Peyer's patch (tissue), 4 donors: ENCODE results near the gene ACAT2. TPM values are rescaled to one million over a fixed set of nuclear protein-coding genes. Genes with fewer than 3 reads are reported as not detected.
"Not testable (repeated sequence)": the region's sequence is repeated elsewhere in the genome, so short reads cannot be mapped to it uniquely, and the experiment has no call there.

Experiments used
- DNase-seq, 3 donors: peaks; one replicate each; pipeline ENCODE4 v3.0.0-alpha.2; 2017 to 2019
- H3K27ac ChIP-seq, 4 donors: fragments of 200-600 bp; sonication (generic); one replicate each; pipeline ENCODE4 v1.5.1; 2016 to 2019
- H3K27me3 ChIP-seq, 2 donors: fragments of 200-600 bp; sonication (generic); one replicate each; pipeline ENCODE4 v1.5.1; 2019
- H3K36me3 ChIP-seq, 3 donors: fragments of 200-600 bp; sonication (generic); one replicate each; pipeline ENCODE4 v1.5.1; 2016 to 2019
- H3K4me1 ChIP-seq, 4 donors: fragments of 200-600 bp; sonication (generic); one replicate each; pipeline ENCODE4 v1.5.1; 2016 to 2019
- H3K4me3 ChIP-seq, 4 donors: fragments of 200-600 bp; sonication (generic); 1 replicate in 3 of 4; 2 replicates in 1 of 4; pipeline ENCODE4 v1.5.1; 2016 to 2019; ENCODE audit warnings: mild to moderate bottlenecking in 1 of 4
- H3K9me3 ChIP-seq, 4 donors: fragments of 200-600 bp; sonication (generic); one replicate each; pipeline ENCODE4 v1.5.1; 2016 to 2019; ENCODE audit warnings: mild to moderate bottlenecking in 1 of 4
- POLR2A ChIP-seq, 2 donors: fragments of 450-650 bp; IDR thresholded peaks; one replicate each; pipeline ENCODE4 v1.5.1; 2017; ENCODE audit warnings: antibody characterized with exemption in 2 of 2, mild to moderate bottlenecking in 2 of 2, moderate library complexity in 2 of 2
- total RNA-seq, 4 donors: library from RNA; depleted of rRNA; stranded (reverse); fragments of >200 nt; gene quantifications; one replicate each; pipeline ENCODE4 v1.1.0, GENCODE V29; 2016
- TF ChIP-seq, protein P1 (sequence below), 6 experiments: fragments of 450-650 bp in 4 of 6; fragments of 200-600 bp in 2 of 6; sonication (generic) in 1 of 6; IDR thresholded peaks; one replicate each; pipeline ENCODE4 v1.5.1; 2017 to 2019; ENCODE audit warnings: antibody characterized with exemption in 6 of 6, mild to moderate bottlenecking in 3 of 6, moderate library complexity in 1 of 6

ACAT2 gene
- total RNA-seq, 4 donors from 2014 or later: 6.6 to 22.2 (median 16.5) TPM

DNA sequence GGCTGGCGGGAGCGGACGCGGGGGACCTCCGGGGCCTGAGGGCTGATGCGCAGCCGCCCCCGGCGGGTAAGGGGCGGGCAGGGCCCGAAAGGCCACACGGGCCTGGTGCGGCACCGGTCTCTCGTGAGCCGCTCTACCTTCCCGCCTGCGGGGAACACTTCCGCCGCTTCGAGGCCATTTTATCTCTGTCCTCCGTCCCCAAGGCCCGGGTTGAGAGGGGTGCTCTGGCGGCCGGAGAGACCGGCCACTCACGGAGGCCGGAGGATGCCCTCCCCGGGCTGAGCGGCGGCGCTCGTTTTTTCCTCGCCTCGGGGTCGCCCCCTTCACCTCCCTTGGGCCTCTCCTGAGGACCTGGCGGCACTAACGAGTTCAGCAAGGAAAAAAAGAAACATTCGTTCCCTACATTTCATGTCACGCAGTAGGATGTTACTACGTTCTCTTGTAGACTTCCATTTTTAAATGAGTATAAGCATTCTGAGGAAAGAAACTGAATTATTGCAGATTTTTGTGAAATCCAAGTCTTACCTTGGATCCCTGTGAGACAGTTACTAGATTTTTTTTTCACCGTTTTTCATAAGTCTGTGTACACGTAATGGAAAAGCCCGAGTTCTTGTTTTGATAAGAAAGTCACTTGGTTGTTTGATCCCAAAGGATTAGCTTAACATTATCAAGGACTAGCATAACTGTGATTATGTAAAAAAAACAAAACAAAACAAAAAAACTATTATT lies 34.0 kb upstream of the ACAT2 start:
- H3K4me3 ChIP-seq: peak overlapping the region; percentile 82 to 97 (median 92)
- peaks cover 0 to 27% (median 12%) of the 10 kb centered on the region in 4 donors for H3K4me1 ChIP-seq
- DNase-seq: no peak

GRCh38 chr6:159728531-159728964 lies 33.3 kb upstream of the ACAT2 start:
- peak overlapping the region; percentile 96 to 100 (median 98) for H3K27ac ChIP-seq
- no peak for TF ChIP-seq POLR2A (IDR thresholded peaks at IDR 0.05)
- TF ChIP-seq, protein P1, sequence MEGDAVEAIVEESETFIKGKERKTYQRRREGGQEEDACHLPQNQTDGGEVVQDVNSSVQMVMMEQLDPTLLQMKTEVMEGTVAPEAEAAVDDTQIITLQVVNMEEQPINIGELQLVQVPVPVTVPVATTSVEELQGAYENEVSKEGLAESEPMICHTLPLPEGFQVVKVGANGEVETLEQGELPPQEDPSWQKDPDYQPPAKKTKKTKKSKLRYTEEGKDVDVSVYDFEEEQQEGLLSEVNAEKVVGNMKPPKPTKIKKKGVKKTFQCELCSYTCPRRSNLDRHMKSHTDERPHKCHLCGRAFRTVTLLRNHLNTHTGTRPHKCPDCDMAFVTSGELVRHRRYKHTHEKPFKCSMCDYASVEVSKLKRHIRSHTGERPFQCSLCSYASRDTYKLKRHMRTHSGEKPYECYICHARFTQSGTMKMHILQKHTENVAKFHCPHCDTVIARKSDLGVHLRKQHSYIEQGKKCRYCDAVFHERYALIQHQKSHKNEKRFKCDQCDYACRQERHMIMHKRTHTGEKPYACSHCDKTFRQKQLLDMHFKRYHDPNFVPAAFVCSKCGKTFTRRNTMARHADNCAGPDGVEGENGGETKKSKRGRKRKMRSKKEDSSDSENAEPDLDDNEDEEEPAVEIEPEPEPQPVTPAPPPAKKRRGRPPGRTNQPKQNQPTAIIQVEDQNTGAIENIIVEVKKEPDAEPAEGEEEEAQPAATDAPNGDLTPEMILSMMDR (IDR thresholded peaks at IDR 0.05): no peak
- no peak for DNase-seq
- H3K4me3 ChIP-seq: peak overlapping the region; percentile 82 to 97 (median 92)
- H3K4me1 ChIP-seq: peaks cover 0 to 29% (median 12%) of the 10 kb centered on the region in 4 donors
- no peaks in the 10 kb centered on the region for H3K9me3 ChIP-seq
- no peaks in the 10 kb centered on the region for H3K36me3 ChIP-seq
- no peaks in the 10 kb centered on the region for H3K27me3 ChIP-seq

More for the DNA sequence above, 34.0 kb upstream of the ACAT2 start:
- Histone ChIP-seq H3K36me3 (no peaks in the 10 kb centered on the region), H3K27me3 (no peaks in the 10 kb centered on the region), H3K27ac (peak overlapping the region; percentile 96 to 100 (median 98)), H3K9me3 (no peaks in the 10 kb centered on the region)
- TF ChIP-seq POLR2A (IDR thresholded peaks at IDR 0.05): no peak
- TF ChIP-seq, protein P1 (IDR thresholded peaks at IDR 0.05): no peak

DNA sequence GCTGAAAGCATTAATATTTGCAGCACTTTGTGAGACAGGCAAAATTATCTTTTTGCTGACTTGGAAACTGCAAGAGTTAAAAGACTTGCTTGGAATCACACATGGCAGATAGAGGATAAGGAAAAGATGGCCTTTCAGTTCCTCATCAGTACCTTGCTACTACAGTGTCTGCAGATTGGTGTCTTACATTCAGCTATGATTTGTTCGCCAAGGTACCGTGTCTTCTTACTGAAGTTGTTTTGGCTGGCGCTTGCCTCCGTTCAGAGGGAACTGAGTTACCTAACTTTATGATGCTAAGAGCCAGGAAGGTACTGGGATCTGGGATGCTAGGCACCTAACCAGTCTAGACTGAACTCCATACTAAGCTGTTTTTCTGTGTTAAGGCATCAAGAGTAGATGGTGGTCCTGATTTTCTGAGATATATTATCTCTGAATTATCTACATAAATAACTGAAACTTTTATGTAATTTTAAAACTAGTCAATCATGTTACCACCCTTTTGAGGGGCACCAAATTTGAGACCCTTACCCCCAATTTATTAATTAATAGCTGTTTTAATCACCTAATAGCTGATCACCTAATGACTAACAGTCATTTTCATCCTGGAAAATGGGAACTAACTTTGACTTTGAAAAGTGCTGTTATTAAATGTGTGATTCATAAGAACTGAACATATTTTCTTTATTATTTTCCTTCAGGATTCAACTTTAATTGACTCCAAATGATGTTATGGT lies 32.1 kb upstream of the ACAT2 start:
- DNase-seq: no peak
- peak overlapping the region in 3 of 4 donors; percentile 9 to 97 (median 82) for H3K4me3 ChIP-seq
- H3K27ac ChIP-seq: peak overlapping the region in 1 of 4 donors; percentile 38
- no peaks in the 10 kb centered on the region for H3K36me3 ChIP-seq
- TF ChIP-seq POLR2A (IDR thresholded peaks at IDR 0.05): no peak
- TF ChIP-seq, protein P1 (IDR thresholded peaks at IDR 0.05): no peak
- peaks cover 0 to 32% (median 12%) of the 10 kb centered on the region in 4 donors for H3K4me1 ChIP-seq
- H3K9me3 ChIP-seq: no peaks in the 10 kb centered on the region
- H3K27me3 ChIP-seq: no peaks in the 10 kb centered on the region

DNA sequence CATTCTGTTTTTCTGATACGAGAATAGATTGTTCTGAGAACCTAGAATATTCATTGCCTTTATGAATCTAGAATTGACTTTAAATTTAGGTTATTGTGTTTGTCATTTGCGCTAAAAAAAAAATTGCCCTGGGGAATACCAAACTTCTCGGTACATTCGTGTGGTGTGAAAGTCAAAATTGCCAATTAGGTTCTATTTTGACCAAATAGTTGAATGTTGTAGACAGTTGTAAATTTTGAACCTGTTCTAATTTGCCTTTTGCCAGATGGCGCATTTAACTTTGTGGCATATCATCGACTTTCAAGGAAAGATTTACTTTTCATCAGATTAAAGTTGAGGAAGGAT lies 31.5 kb upstream of the ACAT2 start:
- Histone ChIP-seq H3K9me3 (no peaks in the 10 kb centered on the region), H3K27ac (no peak overlapping the region), H3K36me3 (no peaks in the 10 kb centered on the region), H3K4me3 (no peak overlapping the region), H3K27me3 (no peaks in the 10 kb centered on the region), H3K4me1 (peaks cover 0 to 28% (median 12%) of the 10 kb centered on the region in 4 donors)
- TF ChIP-seq, protein P1 (IDR thresholded peaks at IDR 0.05): no peak
- no peak for TF ChIP-seq POLR2A (IDR thresholded peaks at IDR 0.05)
- DNase-seq: no peak

- H3K27ac ChIP-seq, H3K4me3 ChIP-seq, H3K36me3 ChIP-seq, H3K9me3 ChIP-seq, DNase-seq, H3K27me3 ChIP-seq: not testable (repeated sequence)
- H3K4me1 ChIP-seq: peaks cover 0 to 21% (median 12%) of the 10 kb centered on the region in 4 donors
Observed at GRCh38 chr6:159732550-159732949, 29.3 kb upstream of the ACAT2 start.

GRCh38 chr6:159733395-159733794 lies 28.4 kb upstream of the ACAT2 start:
- not testable (repeated sequence) for H3K9me3 ChIP-seq, DNase-seq, H3K4me3 ChIP-seq, H3K27ac ChIP-seq, H3K27me3 ChIP-seq
- peaks cover 0 to 17% (median 0%) of the 10 kb centered on the region in 3 donors for H3K36me3 ChIP-seq
- peaks cover 0 to 21% (median 12%) of the 10 kb centered on the region in 4 donors for H3K4me1 ChIP-seq
